GM21529 (cell line): Measurements from ENCODE around the gene ALPG.

Source experiments
- ATAC-seq: cut with Tn5 transposase; IDR thresholded peaks from one replicate; pipeline ENCODE4 v1.9.1; 2021; ENCODE audit not compliant: unreplicated experiment

The ALPG gene

DNA sequence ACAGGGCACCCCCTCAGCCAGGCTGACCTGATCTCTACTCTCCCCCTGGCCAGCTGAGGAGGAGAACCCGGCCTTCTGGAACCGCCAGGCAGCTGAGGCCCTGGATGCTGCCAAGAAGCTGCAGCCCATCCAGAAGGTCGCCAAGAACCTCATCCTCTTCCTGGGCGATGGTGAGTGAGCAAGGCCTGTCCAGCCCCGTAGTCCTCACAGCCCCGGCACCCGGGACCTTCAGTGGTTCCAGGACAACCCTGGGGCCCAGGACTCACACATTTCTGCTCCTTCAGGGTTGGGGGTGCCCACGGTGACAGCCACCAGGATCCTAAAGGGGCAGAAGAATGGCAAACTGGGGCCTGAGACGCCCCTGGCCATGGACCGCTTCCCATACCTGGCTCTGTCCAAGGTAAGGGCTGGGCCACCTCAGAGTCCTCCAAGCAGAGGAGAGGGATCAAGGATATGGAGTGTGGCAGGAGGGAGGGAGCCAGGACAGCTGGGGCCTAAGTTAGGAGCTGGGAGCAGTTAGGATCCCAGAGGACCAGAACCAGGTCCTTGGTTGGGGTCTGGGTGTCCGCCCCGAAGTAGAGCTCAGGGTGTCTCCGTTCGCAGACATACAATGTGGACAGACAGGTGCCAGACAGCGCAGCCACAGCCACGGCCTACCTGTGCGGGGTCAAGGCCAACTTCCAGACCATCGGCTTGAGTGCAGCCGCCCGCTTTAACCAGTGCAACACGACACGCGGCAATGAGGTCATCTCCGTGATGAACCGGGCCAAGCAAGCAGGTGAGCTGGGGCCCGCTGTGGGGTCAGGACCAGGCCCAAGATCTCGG is 49.9 kb downstream of the ALPG start:
- ATAC-seq, result no peak

GRCh38 chr2:232457121-232458011 is 50.7 kb downstream of the ALPG start:
- ATAC-seq, result no peak

GRCh38 chr2:232458051-232458660 is 51.5 kb downstream of the ALPG start:
- no peak for ATAC-seq

- ATAC-seq, result no peak
Observed at GRCh38 chr2:232458661-232459418, 52.2 kb downstream of the ALPG start.

- no peak for ATAC-seq
Observed at GRCh38 chr2:232459419-232460035, 52.9 kb downstream of the ALPG start.

DNA sequence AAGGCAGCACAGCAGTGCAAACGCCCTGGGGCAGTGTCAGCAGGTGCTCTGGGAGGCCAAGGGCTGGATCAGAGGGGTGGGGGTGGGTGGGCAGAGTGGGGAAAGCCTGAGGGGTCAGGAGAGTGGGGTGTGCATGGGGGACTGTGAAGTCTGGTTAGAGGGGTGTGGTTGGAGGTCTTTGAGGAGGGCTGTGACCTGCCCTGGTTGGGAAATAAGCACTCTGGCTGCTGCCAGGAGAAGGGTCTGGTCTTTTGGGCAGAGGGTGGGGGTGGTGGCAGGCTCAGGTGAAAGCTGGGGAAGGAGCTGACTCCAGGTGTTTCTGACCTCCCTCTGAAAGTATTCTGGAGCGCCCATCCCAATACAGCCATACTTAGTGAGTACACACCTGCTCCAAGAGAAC is 53.5 kb downstream of the ALPG start:
- ATAC-seq, result no peak
